SU-DHL-6 (cell line): ENCODE results near the gene HSD17B2.

Experiments
- H2AFZ ChIP-seq: fragments of 200-600 bp; sonication (generic); 2 replicates; pipeline ENCODE4 v1.6.1; 2014; ENCODE audit warnings: low read depth, mild to moderate bottlenecking, moderate library complexity, mixed read lengths, antibody characterized with exemption, low read length; ENCODE audit not compliant: severe bottlenecking
- H3F3A ChIP-seq: fragments of 200-600 bp; shearing (Covaris generic); 2 replicates; pipeline ENCODE4 v1.6.0; 2016; ENCODE audit warnings: antibody characterized with exemption, mild to moderate bottlenecking; ENCODE audit not compliant: insufficient read depth
- H3K27ac ChIP-seq: fragments of 200-600 bp; sonication (generic); 2 replicates; pipeline ENCODE4 v1.5.1; 2016; ENCODE audit warnings: low read depth, mild to moderate bottlenecking, low read length, moderate library complexity, mixed read lengths
- H3K27me3 ChIP-seq: fragments of 200-600 bp; sonication (generic), shearing (Covaris generic); 2 replicates; pipeline ENCODE4 v1.6.0; 2014; ENCODE audit warnings: mild to moderate bottlenecking, low read length
- H3K36me3 ChIP-seq: fragments of 200-600 bp; sonication (generic); 2 replicates; pipeline ENCODE4 v1.6.1; 2014; ENCODE audit warnings: mild to moderate bottlenecking, low read length, mixed read lengths
- H3K4me2 ChIP-seq: fragments of 300-600, 200-600 bp; shearing (Covaris generic), sonication (generic); 2 replicates; pipeline ENCODE4 v1.6.0; 2014; ENCODE audit warnings: low read length, low read depth, mild to moderate bottlenecking; ENCODE audit not compliant: poor library complexity, severe bottlenecking
- H3K4me3 ChIP-seq: fragments of 200-600 bp; sonication (generic); 2 replicates; pipeline ENCODE4 v1.5.1; 2014; ENCODE audit warnings: antibody characterized with exemption, low read length, mild to moderate bottlenecking, mixed read lengths; ENCODE audit not compliant: insufficient read depth, poor library complexity, severe bottlenecking
- H3K79me2 ChIP-seq: fragments of 200-600 bp; sonication (generic); 2 replicates; pipeline ENCODE4 v1.6.1; 2014; ENCODE audit warnings: mild to moderate bottlenecking, low read length, moderate library complexity; ENCODE audit not compliant: insufficient read depth
- H3K9ac ChIP-seq: fragments of 200-600 bp; sonication (generic); 2 replicates; pipeline ENCODE4 v1.7.0; 2014; ENCODE audit warnings: mild to moderate bottlenecking, low read length
- H3K9me2 ChIP-seq: fragments of 200-600 bp; sonication (generic); replicated peaks from 2 replicates; pipeline ENCODE4 v1.6.1; 2014; ENCODE audit warnings: low read length; ENCODE audit not compliant: insufficient read depth
- H3K9me3 ChIP-seq: fragments of 200-600 bp; sonication (generic); 2 replicates; pipeline ENCODE4 v1.6.1; 2014; ENCODE audit warnings: low read length, mixed read lengths; ENCODE audit not compliant: insufficient read depth
- H4K20me1 ChIP-seq: fragments of 200-600 bp; sonication (generic); 2 replicates; pipeline ENCODE4 v1.6.1; 2014; ENCODE audit warnings: low read depth, mild to moderate bottlenecking, antibody characterized with exemption, low read length, moderate library complexity, mixed read lengths
- EZH2phosphoT487 ChIP-seq: fragments of 200-600 bp; sonication (generic), shearing (Covaris generic); conservative IDR thresholded peaks from 2 replicates; pipeline ENCODE4 v1.6.1; 2018; ENCODE audit warnings: mild to moderate bottlenecking, antibody characterized with exemption, low read length, moderate library complexity, mixed read lengths
- TF ChIP-seq, protein P1 (sequence below): fragments of 200-600 bp; sonication (generic); IDR thresholded peaks from one replicate; pipeline ENCODE4 v1.5.1; 2017; ENCODE audit warnings: antibody characterized with exemption, mild to moderate bottlenecking, low read length, moderate library complexity; ENCODE audit not compliant: insufficient read depth, poor library complexity, severe bottlenecking

HSD17B2 gene

GRCh38 chr16:82070656-82071369 is 35.8 kb downstream of the HSD17B2 start:
- TF ChIP-seq, protein P1, sequence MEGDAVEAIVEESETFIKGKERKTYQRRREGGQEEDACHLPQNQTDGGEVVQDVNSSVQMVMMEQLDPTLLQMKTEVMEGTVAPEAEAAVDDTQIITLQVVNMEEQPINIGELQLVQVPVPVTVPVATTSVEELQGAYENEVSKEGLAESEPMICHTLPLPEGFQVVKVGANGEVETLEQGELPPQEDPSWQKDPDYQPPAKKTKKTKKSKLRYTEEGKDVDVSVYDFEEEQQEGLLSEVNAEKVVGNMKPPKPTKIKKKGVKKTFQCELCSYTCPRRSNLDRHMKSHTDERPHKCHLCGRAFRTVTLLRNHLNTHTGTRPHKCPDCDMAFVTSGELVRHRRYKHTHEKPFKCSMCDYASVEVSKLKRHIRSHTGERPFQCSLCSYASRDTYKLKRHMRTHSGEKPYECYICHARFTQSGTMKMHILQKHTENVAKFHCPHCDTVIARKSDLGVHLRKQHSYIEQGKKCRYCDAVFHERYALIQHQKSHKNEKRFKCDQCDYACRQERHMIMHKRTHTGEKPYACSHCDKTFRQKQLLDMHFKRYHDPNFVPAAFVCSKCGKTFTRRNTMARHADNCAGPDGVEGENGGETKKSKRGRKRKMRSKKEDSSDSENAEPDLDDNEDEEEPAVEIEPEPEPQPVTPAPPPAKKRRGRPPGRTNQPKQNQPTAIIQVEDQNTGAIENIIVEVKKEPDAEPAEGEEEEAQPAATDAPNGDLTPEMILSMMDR = no peak
- TF ChIP-seq EZH2phosphoT487 = no peak
- H4K20me1 ChIP-seq = no peaks in the 10 kb centered on the region
- H3K9me3 ChIP-seq = no peaks in the 10 kb centered on the region
- no peaks in the 10 kb centered on the region for H3K9me2 ChIP-seq
- no peak overlapping the region for H2AFZ ChIP-seq
- H3K4me3 ChIP-seq = no peak overlapping the region
- no peaks in the 10 kb centered on the region for H3K27me3 ChIP-seq
- no peaks in the 10 kb centered on the region for H3K79me2 ChIP-seq
- H3K4me2 ChIP-seq = no peak overlapping the region
- no peak overlapping the region for H3K9ac ChIP-seq
- H3F3A ChIP-seq = no peaks in the 10 kb centered on the region
- H3K27ac ChIP-seq = no peak overlapping the region
- H3K36me3 ChIP-seq = no peaks in the 10 kb centered on the region

- TF ChIP-seq EZH2phosphoT487 = no peak
- TF ChIP-seq, protein P1 = no peak
- Histone ChIP-seq H3K36me3 (no peaks in the 10 kb centered on the region), H4K20me1 (no peaks in the 10 kb centered on the region), H2AFZ (no peak overlapping the region), H3K9me2 (no peaks in the 10 kb centered on the region), H3K79me2 (no peaks in the 10 kb centered on the region), H3K4me2 (no peak overlapping the region), H3K27me3 (no peaks in the 10 kb centered on the region), H3K27ac (no peak overlapping the region), H3K9ac (no peak overlapping the region), H3F3A (no peaks in the 10 kb centered on the region), H3K4me3 (no peak overlapping the region), H3K9me3 (no peaks in the 10 kb centered on the region)
These were observed 36.4 kb downstream of the HSD17B2 start for GRCh38 chr16:82071421-82071820.

- no peaks in the 10 kb centered on the region for H3K36me3 ChIP-seq
These were observed 37.3 kb downstream of the HSD17B2 start for GRCh38 chr16:82072313-82072712.

More at GRCh38 chr16:82072313-82072712, 37.3 kb downstream of the HSD17B2 start:
- Histone ChIP-seq H3K79me2 (no peaks in the 10 kb centered on the region), H3K9me3 (no peaks in the 10 kb centered on the region), H3K27me3 (no peaks in the 10 kb centered on the region), H3K27ac (no peak overlapping the region), H3F3A (no peaks in the 10 kb centered on the region), H3K9me2 (no peaks in the 10 kb centered on the region), H4K20me1 (no peaks in the 10 kb centered on the region), H2AFZ (no peak overlapping the region), H3K9ac (no peak overlapping the region), H3K4me2 (no peak overlapping the region), H3K4me3 (no peak overlapping the region)
- TF ChIP-seq EZH2phosphoT487 = no peak
- TF ChIP-seq, protein P1 = no peak
